ENCODE data around the gene LILRB3. TPM values are rescaled to one million over a fixed set of nuclear protein-coding genes. Genes with fewer than 3 reads are reported as not detected.

Gene LILRB3
- total RNA-seq, 4 donors from 2014 or later, result 0.51 to 7.1 (median 3.6) TPM; not detected in 1

- Histone ChIP-seq H3K4me1 (no peaks in the 10 kb centered on the region), H3K36me3 (no peaks in the 10 kb centered on the region), H3K4me3 (no peak overlapping the region), H3K27ac (no peak overlapping the region), H3K9me3 (no peaks in the 10 kb centered on the region), H3K27me3 (peaks cover 0 to 12% (median 5%) of the 10 kb centered on the region in 3 donors)
- intact Hi-C loops (cut with DNase I; ENCODE audit: low total_unique reads), result no loop called here
- in situ Hi-C loops (cut with MboI; ENCODE audit: low sequenced_read_pairs in 4 of 4), result no loop called here
- DNase-seq, result no peak
- no peak for ATAC-seq
- TF ChIP-seq POLR2A (IDR thresholded peaks at IDR 0.05), result no peak
- TF ChIP-seq CTCF (IDR thresholded peaks at IDR 0.05 in 4 of 5, conservative IDR thresholded peaks at IDR 0.05 in 1 of 5), result no peak
Observed at GRCh38 chr19:54255105-54255775, 32.4 kb upstream of the LILRB3 start.

- Histone ChIP-seq H3K36me3 (no peaks in the 10 kb centered on the region), H3K27ac (no peak overlapping the region), H3K27me3 (peaks cover 0 to 12% (median 5%) of the 10 kb centered on the region in 3 donors), H3K4me3 (no peak overlapping the region), H3K9me3 (no peaks in the 10 kb centered on the region), H3K4me1 (no peaks in the 10 kb centered on the region)
- TF ChIP-seq POLR2A (IDR thresholded peaks at IDR 0.05), result no peak
- no peak for TF ChIP-seq CTCF (IDR thresholded peaks at IDR 0.05 in 4 of 5, conservative IDR thresholded peaks at IDR 0.05 in 1 of 5)
- in situ Hi-C loops (cut with MboI; ENCODE audit: low sequenced_read_pairs in 4 of 4) (no loop called here), intact Hi-C loops (cut with DNase I; ENCODE audit: low total_unique reads) (no loop called here)
- ATAC-seq, result no peak
- DNase-seq, result no peak
Observed at GRCh38 chr19:54254195-54254906, 31.5 kb upstream of the LILRB3 start.

GRCh38 chr19:54253331-54254194, 30.8 kb upstream of the LILRB3 start:
- no peaks in the 10 kb centered on the region for H3K9me3 ChIP-seq
- DNase-seq (no peak), ATAC-seq (no peak)
- H3K27me3 ChIP-seq, result peaks cover 0 to 12% (median 5%) of the 10 kb centered on the region in 3 donors
- in situ Hi-C loops (cut with MboI; ENCODE audit: low sequenced_read_pairs in 4 of 4) (no loop called here), intact Hi-C loops (cut with DNase I; ENCODE audit: low total_unique reads) (no loop called here)
- no peak overlapping the region for H3K27ac ChIP-seq
- TF ChIP-seq CTCF (IDR thresholded peaks at IDR 0.05 in 4 of 5, conservative IDR thresholded peaks at IDR 0.05 in 1 of 5) (no peak), POLR2A (IDR thresholded peaks at IDR 0.05) (no peak)
- no peaks in the 10 kb centered on the region for H3K4me1 ChIP-seq
- H3K4me3 ChIP-seq, result no peak overlapping the region
- H3K36me3 ChIP-seq, result no peaks in the 10 kb centered on the region

GRCh38 chr19:54252845-54253244, 30.0 kb upstream of the LILRB3 start:
- no peaks in the 10 kb centered on the region for H3K4me1 ChIP-seq
- no peaks in the 10 kb centered on the region for H3K36me3 ChIP-seq
- H3K27ac ChIP-seq, result no peak overlapping the region
- peaks cover 0 to 12% (median 5%) of the 10 kb centered on the region in 3 donors for H3K27me3 ChIP-seq
- in situ Hi-C loops (cut with MboI; ENCODE audit: low sequenced_read_pairs in 4 of 4), result no loop called here
- DNase-seq (no peak), ATAC-seq (no peak)
- intact Hi-C loops (cut with DNase I; ENCODE audit: low total_unique reads), result no loop called here
- no peak for TF ChIP-seq POLR2A (IDR thresholded peaks at IDR 0.05)
- TF ChIP-seq CTCF (IDR thresholded peaks at IDR 0.05 in 4 of 5, conservative IDR thresholded peaks at IDR 0.05 in 1 of 5), result no peak
- no peaks in the 10 kb centered on the region for H3K9me3 ChIP-seq
- no peak overlapping the region for H3K4me3 ChIP-seq

Data from gastrocnemius medialis (tissue), 4 donors.